ENCODE data around the gene HSPA12A. TPM values are rescaled to one million over a fixed set of nuclear protein-coding genes. Genes with fewer than 3 reads are reported as not detected.

Gene HSPA12A
- 8.0 TPM for polyA plus RNA-seq (ENCODE audit: insufficient read length)

GRCh38 chr10:116742367-116743265 is at the start of gene HSPA12A:
Gene HSPA12A (minus strand): TSS chr10:116742566. CDS start chr10:116742469, 97 bp downstream.
- DNase-seq, result peak; percentile 83

- no peak for DNase-seq
Measured at GRCh38 chr10:116791241-116791640, 48.9 kb upstream of the HSPA12A start.

GRCh38 chr10:116787893-116788665 is 45.7 kb upstream of the HSPA12A start:
- DNase-seq, result peak; percentile 81

- DNase-seq, result no peak
Measured at GRCh38 chr10:116787053-116787659, 44.8 kb upstream of the HSPA12A start.

- DNase-seq, result no peak
Measured at GRCh38 chr10:116785867-116786266, 43.5 kb upstream of the HSPA12A start.

- DNase-seq, result no peak
Measured at GRCh38 chr10:116785282-116785681, 42.9 kb upstream of the HSPA12A start.

- DNase-seq, result no peak
Measured at GRCh38 chr10:116784651-116785050, 42.3 kb upstream of the HSPA12A start.

- DNase-seq, result no peak
Measured at GRCh38 chr10:116784035-116784434, 41.7 kb upstream of the HSPA12A start.

- no peak for DNase-seq
Measured at GRCh38 chr10:116783011-116783655, 40.8 kb upstream of the HSPA12A start.

- DNase-seq, result no peak
Measured at GRCh38 chr10:116781370-116781884, 39.1 kb upstream of the HSPA12A start.

GRCh38 chr10:116780691-116781205 is 38.4 kb upstream of the HSPA12A start:
- no peak for DNase-seq

- no peak for DNase-seq
Measured at GRCh38 chr10:116779076-116779687, 36.8 kb upstream of the HSPA12A start.

- no peak for DNase-seq
Measured at GRCh38 chr10:116777006-116777405, 34.6 kb upstream of the HSPA12A start.

- DNase-seq, result no peak
Measured at GRCh38 chr10:116775488-116776400, 33.4 kb upstream of the HSPA12A start.

GRCh38 chr10:116774728-116775151 is 32.4 kb upstream of the HSPA12A start:
- DNase-seq, result no peak

GRCh38 chr10:116772909-116773705 is 30.7 kb upstream of the HSPA12A start:
- no peak for DNase-seq

GRCh38 chr10:116771959-116772585 is 29.7 kb upstream of the HSPA12A start:
- DNase-seq, result no peak

GRCh38 chr10:116771101-116771958 is 29.0 kb upstream of the HSPA12A start:
- DNase-seq, result peak; percentile 32
